ENCODE measurements around the gene IGFLR1. TPM values are rescaled to one million over a fixed set of nuclear protein-coding genes. Genes with fewer than 3 reads are reported as not detected.
A peak's percentile ranks its signal among the peaks of the same experiment; 100 is the strongest.

The IGFLR1 gene
- total and polyA plus RNA-seq, 2 of the 8 experiments (the other 6 are each of a cell fraction or from before 2014, with no cell fraction given) = 8.4 to 28.9 TPM

- DNase-seq (ENCODE audit: low read depth in 1 of 2, low spot score in 2 of 2) = peak in 1 of 2 experiments; percentile 94
These were observed 24.4 kb downstream of the IGFLR1 start, which contains the start of gene KMT2B for GRCh38 chr19:35717665-35718344. Gene KMT2B, plus strand, starts transcription at chr19:35718003. Its CDS starts 16 bp downstream, at chr19:35718019.

More at GRCh38 chr19:35717665-35718344, 24.4 kb downstream of the IGFLR1 start, which contains the start of gene KMT2B:
- ChIA-PET CTCF (ENCODE audit: partially characterized antibody) (interaction anchor here (11.8 kb wide), 1 partner anchor 20 kb away, joined by 80 read pairs; the partner anchor contains the start of gene IGFLR1), POLR2A (ENCODE audit: partially characterized antibody) (interaction anchor here (0.8 to 5.0 kb wide), 8 partner anchors 10 to 213 kb away, joined by 3 to 54 read pairs (median 4); no protein-coding TSS in a partner anchor)
- peak within 1 kb of the TSS; percentile 96 for H4K91ac ChIP-seq (replicated peaks; ENCODE audit: insufficient read length, low read length)
- H3K23me2 ChIP-seq (ENCODE audit: low read depth, low read length) = peaks cover 13% of the 10 kb centered on the region
- H2BK20ac ChIP-seq (ENCODE audit: low read length) = no peak within 1 kb of the TSS
- peaks cover 0 to 20% of the 10 kb centered on the region in 2 experiments; a peak in 3 of 4 replicates for H3K79me2 ChIP-seq (ENCODE audit: control insufficient read depth in 1 of 2, insufficient read depth in 2 of 2, low read length in 2 of 2)
- peak within 1 kb of the TSS; percentile 70 to 89 (median 87) for H3K4me3 ChIP-seq (ENCODE audit: extremely low read depth in 1 of 4, insufficient read depth in 2 of 4, low read depth in 3 of 4, low read length in 4 of 4)
- no peaks in the 10 kb centered on the region for H3K9me3 ChIP-seq (ENCODE audit: insufficient read depth in 2 of 2, low read depth in 1 of 2, low read length in 1 of 2)
- FAIRE-seq = no peak
- H3K4me2 ChIP-seq (ENCODE audit: insufficient read depth in 1 of 2, low read depth in 2 of 2, low read length in 2 of 2) = peak within 1 kb of the TSS; percentile 84 to 97
- peak within 1 kb of the TSS; percentile 91 for H3K56ac ChIP-seq (replicated peaks; ENCODE audit: insufficient read length, low read depth, low read length)
- H3K4ac ChIP-seq (replicated peaks; ENCODE audit: insufficient read length, low read depth, low read length) = peak within 1 kb of the TSS; percentile 74
- no peak within 1 kb of the TSS for H3K23ac ChIP-seq (ENCODE audit: insufficient read length)
- peak within 1 kb of the TSS; percentile 94 for H3K18ac ChIP-seq (ENCODE audit: extremely low read depth, low read length)
- peak within 1 kb of the TSS; percentile 48; the same call in 1 of the 2 replicates for H2BK15ac ChIP-seq (ENCODE audit: low read length)
- H3K79me1 ChIP-seq (ENCODE audit: low read depth, low read length) = peaks cover 8% of the 10 kb centered on the region
- H3K4me1 ChIP-seq (replicated peaks in 1 of 4; ENCODE audit: control insufficient read depth in 3 of 4, insufficient read depth in 4 of 4, low read length in 3 of 4) = peaks cover 0 to 25% (median 17%) of the 10 kb centered on the region in 4 experiments; a peak in 6 of 7 replicates
- H3K27me3 ChIP-seq (replicated peaks in 1 of 4; ENCODE audit: control insufficient read depth in 3 of 4, extremely low read depth in 1 of 4, insufficient read depth in 3 of 4, low read length in 3 of 4) = no peaks in the 10 kb centered on the region
- no peak within 1 kb of the TSS for H2BK120ac ChIP-seq (replicated peaks; ENCODE audit: low read depth, low read length)
- H2AFZ ChIP-seq (ENCODE audit: low read length) = peak within 1 kb of the TSS; percentile 15; the same call in 1 of the 2 replicates
- H4K20me1 ChIP-seq (replicated peaks in 1 of 2; ENCODE audit: control insufficient read depth in 1 of 2, insufficient read depth in 2 of 2, low read length in 2 of 2) = peaks cover 11 to 12% of the 10 kb centered on the region in 2 experiments
- peak within 1 kb of the TSS; percentile 96; the same call in 1 of the 2 replicates for H2BK5ac ChIP-seq (ENCODE audit: low read depth, low read length)
- TF ChIP-seq SRF (IDR thresholded peaks at IDR 0.05; ENCODE audit: low read depth, low read length) (peak; percentile 24; the same call in 1 of the 2 replicates), TAF1 (IDR thresholded peaks at IDR 0.05; ENCODE audit: low read depth, low read length) (0 out of 2 replicates have a peak, but pooled peaks have one; percentile 41), CBX5 (IDR thresholded peaks at IDR 0.05; ENCODE audit: low read depth, low read length) (no peak), BACH1 (IDR thresholded peaks at IDR 0.05; ENCODE audit: low read length) (no peak), GABPA (IDR thresholded peaks at IDR 0.05; ENCODE audit: borderline replicate concordance, insufficient read depth, low read length) (no peak), CBX8 (IDR thresholded peaks at IDR 0.05; ENCODE audit: borderline replicate concordance, low read depth, low read length) (no peak), YY1 (IDR thresholded peaks at IDR 0.05; ENCODE audit: low read depth, low read length) (peak; percentile 15; the same call in 1 of the 2 replicates), POLR2A (IDR thresholded peaks at IDR 0.05; ENCODE audit: control extremely low read depth in 1 of 2, low read depth in 2 of 2, low read length in 2 of 2) (no peak), EGR1 (IDR thresholded peaks at IDR 0.05; ENCODE audit: borderline replicate concordance, low read depth, low read length) (no peak), CREB1 (IDR thresholded peaks at IDR 0.05) (peak; percentile 87), BRCA1 (IDR thresholded peaks at IDR 0.05; ENCODE audit: low read depth, low read length) (no peak), JUN (IDR thresholded peaks at IDR 0.05; ENCODE audit: low read depth, low read length) (no peak), ASH2L (IDR thresholded peaks at IDR 0.05; ENCODE audit: low read length) (no peak)
- peak within 1 kb of the TSS; percentile 50 for H4K5ac ChIP-seq (ENCODE audit: insufficient read length, low read depth, low read length)
- H2BK12ac ChIP-seq (ENCODE audit: low read depth, low read length) = peak within 1 kb of the TSS; percentile 62; the same call in 1 of the 2 replicates
- 0% methylated on average over 7 of the region's 109 CpGs; no CpG with 5 or more reads in 1 of the 2 experiments for WGBS, 2 experiments (ENCODE audit: extremely low coverage in 1 of 2, insufficient coverage in 1 of 2, insufficient read length in 1 of 2, insufficient replicate concordance in 2 of 2, low coverage in 1 of 2, low lambda C conversion rate in 2 of 2, missing lambda C conversion rate in 1 of 2)
- peak within 1 kb of the TSS; percentile 51 to 86 (median 64); a peak in 6 of 7 replicates for H3K9ac ChIP-seq (replicated peaks in 1 of 4; ENCODE audit: extremely low read depth in 1 of 4, low read depth in 3 of 4, low read length in 3 of 4)
- peak within 1 kb of the TSS; percentile 69 for H4K8ac ChIP-seq (ENCODE audit: extremely low read depth, insufficient read depth, low read length)
- H2AK5ac ChIP-seq (ENCODE audit: low read depth, low read length) = no peak within 1 kb of the TSS
- H3K36me3 ChIP-seq (ENCODE audit: control insufficient read depth in 2 of 4, insufficient read depth in 4 of 4, low read length in 3 of 4) = peaks cover 6 to 22% (median 10%) of the 10 kb centered on the region in 4 experiments; a peak in 7 of 8 replicates
- peak within 1 kb of the TSS; percentile 79 for H3K27ac ChIP-seq (ENCODE audit: low read depth, low read length)
- H3K14ac ChIP-seq (ENCODE audit: insufficient read length) = no peak within 1 kb of the TSS

Measured in H1 (cell line).